Measurements from ENCODE around the gene SELENOO. TPM values are rescaled to one million over a fixed set of nuclear protein-coding genes. Genes with fewer than 3 reads are reported as not detected.
A peak's percentile ranks its signal among the peaks of the same experiment; 100 is the strongest.

The SELENOO gene
- total RNA-seq, 4 donors from 2014 or later: 27.4 to 66.1 (median 36.1) TPM

DNA sequence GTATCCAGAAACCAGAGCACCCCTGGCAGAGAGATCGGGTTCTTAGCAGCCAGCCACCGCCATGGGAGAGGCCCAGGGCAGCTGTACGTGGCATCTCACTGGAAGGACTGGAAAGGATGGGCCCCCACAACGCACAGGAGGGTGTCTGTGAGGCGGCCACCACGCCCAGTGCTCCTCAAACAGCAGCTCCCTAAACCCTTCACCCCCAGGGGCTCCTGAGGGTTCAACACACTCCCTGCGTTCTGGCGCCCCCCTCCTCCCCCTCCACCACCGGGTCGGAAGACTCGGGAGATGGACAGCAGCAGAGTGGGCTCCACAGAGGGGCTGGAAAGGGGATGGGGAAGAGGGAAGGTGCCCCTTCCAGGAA is 59.6 kb downstream of the SELENOO start:
- WGBS: 0% methylated on average over 5 of the region's 11 CpGs
- no peak for DNase-seq (ENCODE audit: low spot score in 2 of 2)
- TF ChIP-seq, protein P1, sequence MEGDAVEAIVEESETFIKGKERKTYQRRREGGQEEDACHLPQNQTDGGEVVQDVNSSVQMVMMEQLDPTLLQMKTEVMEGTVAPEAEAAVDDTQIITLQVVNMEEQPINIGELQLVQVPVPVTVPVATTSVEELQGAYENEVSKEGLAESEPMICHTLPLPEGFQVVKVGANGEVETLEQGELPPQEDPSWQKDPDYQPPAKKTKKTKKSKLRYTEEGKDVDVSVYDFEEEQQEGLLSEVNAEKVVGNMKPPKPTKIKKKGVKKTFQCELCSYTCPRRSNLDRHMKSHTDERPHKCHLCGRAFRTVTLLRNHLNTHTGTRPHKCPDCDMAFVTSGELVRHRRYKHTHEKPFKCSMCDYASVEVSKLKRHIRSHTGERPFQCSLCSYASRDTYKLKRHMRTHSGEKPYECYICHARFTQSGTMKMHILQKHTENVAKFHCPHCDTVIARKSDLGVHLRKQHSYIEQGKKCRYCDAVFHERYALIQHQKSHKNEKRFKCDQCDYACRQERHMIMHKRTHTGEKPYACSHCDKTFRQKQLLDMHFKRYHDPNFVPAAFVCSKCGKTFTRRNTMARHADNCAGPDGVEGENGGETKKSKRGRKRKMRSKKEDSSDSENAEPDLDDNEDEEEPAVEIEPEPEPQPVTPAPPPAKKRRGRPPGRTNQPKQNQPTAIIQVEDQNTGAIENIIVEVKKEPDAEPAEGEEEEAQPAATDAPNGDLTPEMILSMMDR (IDR thresholded peaks at IDR 0.05): no peak
- no peak for TF ChIP-seq POLR2A (IDR thresholded peaks at IDR 0.05)
- TF ChIP-seq EP300 (IDR thresholded peaks at IDR 0.05): no peak
- TF ChIP-seq POLR2AphosphoS5 (IDR thresholded peaks at IDR 0.05): no peak
- Histone ChIP-seq H3K36me3 (no peaks in the 10 kb centered on the region), H3K9me3 (no peaks in the 10 kb centered on the region), H3K4me3 (peak overlapping the region; percentile 51), H3K4me1 (peaks cover 27% of the 10 kb centered on the region), H3K27me3 (peaks cover 63% of the 10 kb centered on the region), H3K27ac (no peak overlapping the region)

DNA sequence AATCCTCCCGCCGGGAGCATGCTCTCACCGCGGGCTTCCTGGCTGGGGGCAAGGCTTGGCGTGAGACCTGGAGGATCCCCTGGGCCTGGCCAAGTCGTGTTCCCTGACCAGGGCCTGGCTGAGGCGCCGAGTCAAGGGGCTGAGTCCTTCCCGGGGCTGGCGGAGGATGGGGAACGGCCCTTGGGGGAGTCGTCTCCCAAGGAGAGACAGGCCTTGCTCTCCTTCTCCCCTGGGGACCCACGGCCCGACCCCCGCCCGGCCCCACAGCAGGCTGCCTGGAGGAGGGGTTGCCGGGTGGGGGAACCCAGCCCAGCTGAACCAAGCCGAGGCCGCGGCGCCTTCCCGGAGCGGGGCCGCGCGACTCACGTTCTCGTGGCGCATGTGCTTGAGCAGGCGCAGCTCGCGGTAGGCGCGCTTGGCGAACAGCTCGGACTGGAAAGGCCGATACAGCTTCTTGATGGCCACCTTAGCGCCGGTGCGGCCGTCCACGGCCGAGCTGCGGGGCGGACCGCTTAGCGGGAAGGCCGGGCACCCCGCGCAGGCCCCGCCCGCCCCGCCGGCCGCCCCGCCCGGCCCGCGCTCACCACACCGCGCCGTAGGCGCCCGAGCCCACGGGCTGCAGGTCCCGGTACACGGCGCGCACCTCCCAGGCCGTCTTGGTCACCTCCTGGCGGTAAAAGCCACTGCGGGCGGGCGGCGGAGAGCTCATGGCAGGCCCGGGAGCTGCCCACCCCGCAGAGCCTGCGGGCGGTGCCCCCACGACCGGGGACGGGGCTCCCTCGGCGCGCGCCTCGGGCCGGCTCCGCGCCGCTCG is 60.2 kb downstream of the SELENOO start:
- no peak for DNase-seq (ENCODE audit: low spot score in 2 of 2)
- TF ChIP-seq POLR2A (IDR thresholded peaks at IDR 0.05) (no peak), POLR2AphosphoS5 (IDR thresholded peaks at IDR 0.05) (no peak), EP300 (IDR thresholded peaks at IDR 0.05) (no peak)
- TF ChIP-seq, protein P1 (IDR thresholded peaks at IDR 0.05): no peak
- Histone ChIP-seq H3K36me3 (no peaks in the 10 kb centered on the region), H3K4me1 (peaks cover 27% of the 10 kb centered on the region), H3K9me3 (no peaks in the 10 kb centered on the region), H3K27me3 (peaks cover 63% of the 10 kb centered on the region), H3K27ac (no peak overlapping the region), H3K4me3 (peak overlapping the region; percentile 51)
- WGBS: 0% methylated on average over 5 of the region's 92 CpGs

DNA sequence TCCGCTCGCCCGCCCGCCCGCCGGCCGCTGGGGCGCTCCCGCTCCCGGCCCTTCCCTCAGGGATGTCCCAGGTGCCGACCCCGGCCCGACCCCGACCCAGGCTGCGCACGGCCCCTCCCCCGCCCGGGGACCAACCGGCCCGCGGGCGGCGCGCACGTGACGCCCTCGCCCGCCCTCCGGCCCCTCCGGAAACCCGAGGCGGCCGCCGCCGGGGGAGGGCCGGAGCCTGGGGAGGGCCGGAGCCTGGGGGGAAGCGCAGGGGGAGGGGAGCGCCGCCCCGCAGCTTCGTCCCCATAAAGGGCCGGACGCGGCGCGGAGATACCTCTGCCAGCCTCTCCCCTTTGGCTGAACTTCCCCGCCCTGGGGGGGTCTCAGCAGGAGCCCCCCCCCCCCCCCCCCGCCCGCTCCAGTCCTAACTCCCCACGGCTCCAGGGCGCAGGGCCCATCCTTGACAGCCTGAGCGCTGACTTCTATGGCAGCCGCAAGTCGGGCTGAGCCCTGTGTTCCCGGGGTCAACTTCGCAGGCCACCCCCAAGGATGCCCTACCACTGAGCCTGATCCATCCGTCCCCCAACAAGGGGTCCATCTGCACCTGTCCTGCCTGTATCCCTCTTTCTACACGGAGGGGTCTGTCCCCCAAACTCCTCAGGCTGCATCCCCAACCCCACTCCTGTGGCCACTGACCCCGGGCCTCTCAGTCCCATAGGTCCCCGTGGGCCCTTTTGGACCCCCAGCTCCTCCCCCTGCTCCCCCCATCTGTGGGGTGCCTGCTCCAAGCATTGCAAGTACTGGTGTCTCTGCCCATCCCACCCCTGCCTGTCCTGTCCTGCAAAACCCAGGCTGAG is 61.0 kb downstream of the SELENOO start, which contains the start of gene MAPK12:
TSS of gene MAPK12 (minus strand) at position 69 of the 845 bp plus-strand sequence. CDS start 174 bp downstream, outside the sequence.
- peaks cover 27% of the 10 kb centered on the region for H3K4me1 ChIP-seq
- H3K36me3 ChIP-seq: no peaks in the 10 kb centered on the region
- 37% methylated on average over 4 of the region's 61 CpGs for WGBS
- TF ChIP-seq, protein P1 (IDR thresholded peaks at IDR 0.05): no peak
- no peak for TF ChIP-seq EP300 (IDR thresholded peaks at IDR 0.05)
- TF ChIP-seq POLR2AphosphoS5 (IDR thresholded peaks at IDR 0.05): no peak
- no peak for TF ChIP-seq POLR2A (IDR thresholded peaks at IDR 0.05)
- no peaks in the 10 kb centered on the region for H3K9me3 ChIP-seq
- H3K27ac ChIP-seq: no peak within 1 kb of the TSS
- no peak for DNase-seq (ENCODE audit: low spot score in 2 of 2)
- H3K27me3 ChIP-seq: peaks cover 66% of the 10 kb centered on the region
- H3K4me3 ChIP-seq: peak within 1 kb of the TSS; percentile 51

DNA sequence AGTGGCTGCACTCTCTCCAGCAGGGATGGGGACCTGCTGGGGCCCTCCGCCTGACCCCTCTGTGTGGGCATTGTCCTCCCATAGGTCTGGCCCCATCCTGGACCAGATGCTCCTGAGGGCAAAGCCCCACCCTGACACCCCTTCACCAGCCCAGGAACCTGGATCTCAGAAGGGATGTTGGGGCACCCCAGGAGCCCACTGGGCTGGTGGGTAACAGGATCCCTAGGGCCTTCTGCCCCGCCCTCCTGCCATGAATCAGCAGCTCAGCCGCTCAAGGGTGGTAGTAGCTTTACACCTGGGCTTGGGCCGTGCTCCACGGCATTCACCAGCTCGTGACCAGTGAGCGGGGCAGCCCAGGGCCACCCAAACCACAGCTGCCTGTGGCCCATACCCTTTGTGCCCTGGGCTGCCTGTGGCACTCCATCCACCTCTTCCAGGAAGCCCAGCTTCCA is 61.7 kb downstream of the SELENOO start:
- DNase-seq (ENCODE audit: low spot score in 2 of 2): no peak
- H3K4me1 ChIP-seq: peaks cover 32% of the 10 kb centered on the region
- H3K4me3 ChIP-seq: no peak overlapping the region
- no CpG with 5 or more reads among the region's 7 CpGs for WGBS
- TF ChIP-seq POLR2A (IDR thresholded peaks at IDR 0.05): no peak
- no peak for TF ChIP-seq POLR2AphosphoS5 (IDR thresholded peaks at IDR 0.05)
- TF ChIP-seq EP300 (IDR thresholded peaks at IDR 0.05): no peak
- TF ChIP-seq, protein P1 (IDR thresholded peaks at IDR 0.05): no peak
- H3K27me3 ChIP-seq: peaks cover 66% of the 10 kb centered on the region
- no peak overlapping the region for H3K27ac ChIP-seq
- H3K36me3 ChIP-seq: no peaks in the 10 kb centered on the region
- no peaks in the 10 kb centered on the region for H3K9me3 ChIP-seq
